RWPE2 (cell line): ENCODE data around the gene FNBP1.

Experiments
- ATAC-seq: fragments of 200-7000 bp; cut with Tn5 transposase; 3 replicates; pipeline ENCODE4 v1.9.1; 2021; ENCODE audit warnings: low read depth
- DNase-seq: peaks from one replicate; pipeline ENCODE4 v3.0.0-alpha.2; 2020; ENCODE audit warnings: low spot score
- H3K27ac ChIP-seq: fragments of 450-650 bp; 2 replicates; pipeline ENCODE4 v1.5.1; 2017; ENCODE audit warnings: mild to moderate bottlenecking; ENCODE audit not compliant: poor library complexity, severe bottlenecking
- H3K27me3 ChIP-seq: fragments of 250-450 bp; sonication (Bioruptor Pico); 2 replicates; pipeline ENCODE4 v1.5.1; 2021; ENCODE audit warnings: mild to moderate bottlenecking, moderate library complexity; ENCODE audit not compliant: insufficient read depth, poor library complexity, severe bottlenecking
- H3K36me3 ChIP-seq: fragments of 250-450 bp; sonication (Bioruptor Pico); 2 replicates; pipeline ENCODE4 v1.5.1; 2020; ENCODE audit warnings: low read depth, mild to moderate bottlenecking, moderate library complexity
- H3K4me1 ChIP-seq: fragments of 250-450 bp; sonication (Bioruptor Pico); 2 replicates; pipeline ENCODE4 v1.5.1; 2021; ENCODE audit warnings: mild to moderate bottlenecking, moderate library complexity; ENCODE audit not compliant: insufficient read depth, poor library complexity, severe bottlenecking
- H3K4me3 ChIP-seq: fragments of 250-450 bp; sonication (Bioruptor Pico); 2 replicates; pipeline ENCODE4 v1.5.1; 2021; ENCODE audit warnings: mild to moderate bottlenecking, moderate library complexity; ENCODE audit not compliant: severe bottlenecking
- H3K9me3 ChIP-seq: fragments of 250-450 bp; sonication (Bioruptor Pico); 2 replicates; pipeline ENCODE4 v1.5.1; 2021; ENCODE audit warnings: mild to moderate bottlenecking, moderate library complexity; ENCODE audit not compliant: severe bottlenecking
- CTCF ChIP-seq: fragments of 450-650 bp; IDR thresholded peaks from one replicate; pipeline ENCODE4 v1.5.1; 2017; ENCODE audit warnings: mild to moderate bottlenecking, moderate library complexity; ENCODE audit not compliant: poor library complexity, severe bottlenecking

Gene FNBP1

GRCh38 chr9:129932303-129933151 is 110.5 kb downstream of the FNBP1 start:
- no peak for ATAC-seq
- no peak for DNase-seq
- TF ChIP-seq CTCF: no peak
- H3K36me3 ChIP-seq: peaks cover 3% of the 10 kb centered on the region; the same call in 1 of the 2 replicates
- no peaks in the 10 kb centered on the region for H3K9me3 ChIP-seq
- no peaks in the 10 kb centered on the region for H3K4me1 ChIP-seq
- H3K27ac ChIP-seq: no peak overlapping the region
- no peak overlapping the region for H3K4me3 ChIP-seq
- H3K27me3 ChIP-seq: no peaks in the 10 kb centered on the region

GRCh38 chr9:129930743-129931142 is 112.2 kb downstream of the FNBP1 start:
- Histone ChIP-seq H3K27me3 (no peaks in the 10 kb centered on the region), H3K4me3 (no peak overlapping the region), H3K27ac (no peak overlapping the region), H3K9me3 (no peaks in the 10 kb centered on the region), H3K4me1 (no peaks in the 10 kb centered on the region), H3K36me3 (peaks cover 13% of the 10 kb centered on the region; the same call in 1 of the 2 replicates)
- ATAC-seq (no peak), DNase-seq (no peak)
- TF ChIP-seq CTCF: no peak

- Histone ChIP-seq H3K27me3 (no peaks in the 10 kb centered on the region), H3K4me3 (no peak overlapping the region), H3K9me3 (no peaks in the 10 kb centered on the region), H3K4me1 (no peaks in the 10 kb centered on the region), H3K36me3 (peaks cover 13% of the 10 kb centered on the region; the same call in 1 of the 2 replicates), H3K27ac (no peak overlapping the region)
- no peak for DNase-seq
- ATAC-seq: no peak
- peak; percentile 16 for TF ChIP-seq CTCF
Measured at GRCh38 chr9:129929496-129930125, 113.4 kb downstream of the FNBP1 start.

- Histone ChIP-seq H3K36me3 (peaks cover 16% of the 10 kb centered on the region; the same call in 1 of the 2 replicates), H3K9me3 (no peaks in the 10 kb centered on the region), H3K4me3 (no peak overlapping the region), H3K27me3 (no peaks in the 10 kb centered on the region), H3K27ac (no peak overlapping the region), H3K4me1 (no peaks in the 10 kb centered on the region)
- TF ChIP-seq CTCF: no peak
- DNase-seq: no peak
- ATAC-seq: no peak
Measured at GRCh38 chr9:129923589-129923988, 119.4 kb downstream of the FNBP1 start.

- Histone ChIP-seq H3K27ac (no peak overlapping the region), H3K4me3 (no peak overlapping the region), H3K4me1 (no peaks in the 10 kb centered on the region), H3K27me3 (no peaks in the 10 kb centered on the region), H3K9me3 (no peaks in the 10 kb centered on the region), H3K36me3 (0 out of 2 replicates have a peak, but pooled peaks cover 9% of the 10 kb centered on the region)
- DNase-seq: no peak
- TF ChIP-seq CTCF: no peak
- ATAC-seq: no peak
Measured at GRCh38 chr9:129921905-129922304, 121.1 kb downstream of the FNBP1 start.
